Left ventricle myocardium superior (tissue), 1 donor: ENCODE data around the gene CFAP65. TPM values are rescaled to one million over a fixed set of nuclear protein-coding genes. Genes with fewer than 3 reads are reported as not detected.

Source experiments
- ATAC-seq: fragments of 200-7000 bp; cut with Tn5 transposase; one replicate; pipeline ENCODE4 v1.9.1; 2020; ENCODE audit warnings: mild to moderate bottlenecking, moderate library complexity
- DNase-seq: peaks from one replicate; pipeline ENCODE4 v3.0.0-alpha.2; 2020
- intact Hi-C: fragments of 100-400 bp; cut with micrococcal nuclease; formaldehyde crosslinking; loops from one replicate; pipeline ENCODE4 v1.11.0; 2022
- total RNA-seq: library from RNA; stranded (reverse); fragmentation: NEBNext Ultra II Directional; extraction: Animal tissue kit (Norgen Biotek cat#: 25700); gene quantifications from one replicate; pipeline ENCODE4 v1.2.1, GENCODE V29; 2021
- donor health status: DM: no; HTN: yes; CAD: no; lungs with severe emphysema.

Gene CFAP65
- total RNA-seq, 1 donor from 2014 or later: not detected

DNA sequence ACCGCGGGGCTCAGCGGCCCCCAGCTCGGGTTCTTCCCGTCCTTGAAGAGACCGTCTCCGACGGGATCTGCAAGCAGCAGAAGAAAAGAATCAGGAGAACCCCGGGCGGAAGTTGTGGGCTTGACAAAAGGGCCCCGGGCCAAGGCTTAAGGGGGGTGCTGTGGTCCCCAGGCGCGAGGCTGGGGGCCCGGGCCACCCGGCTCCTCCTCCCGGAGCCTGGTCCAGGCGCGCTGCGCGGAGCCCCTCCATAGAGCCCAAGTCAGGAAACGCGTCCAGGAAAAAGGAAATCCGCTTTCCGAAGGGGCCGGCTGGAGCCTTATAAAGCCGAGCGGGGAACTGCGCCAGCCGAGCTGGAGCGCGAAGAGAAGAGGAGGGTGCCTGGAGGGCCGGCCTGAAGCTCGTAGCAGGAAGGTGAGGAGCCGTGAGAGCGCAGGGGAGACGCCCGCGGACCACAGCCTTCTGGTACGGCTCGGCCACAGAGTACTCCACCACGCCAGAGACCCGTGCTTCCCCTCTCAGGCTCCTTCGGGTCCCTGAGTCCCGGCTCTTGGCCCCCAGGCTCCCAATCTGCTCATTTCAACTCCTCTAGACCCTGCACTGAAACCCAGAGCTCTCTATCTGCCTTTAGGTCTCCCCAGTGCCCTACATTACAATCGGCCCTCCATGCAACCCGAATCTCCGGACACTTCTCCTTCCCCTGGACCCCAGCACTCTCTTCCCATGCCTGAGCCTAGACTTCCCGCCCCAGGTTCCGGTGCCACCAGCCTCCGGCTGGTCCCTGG, 56.9 kb downstream of the CFAP65 start:
- ATAC-seq (peak; percentile 13), DNase-seq (peak; percentile 33)
- intact Hi-C loops: no loop called here

DNA sequence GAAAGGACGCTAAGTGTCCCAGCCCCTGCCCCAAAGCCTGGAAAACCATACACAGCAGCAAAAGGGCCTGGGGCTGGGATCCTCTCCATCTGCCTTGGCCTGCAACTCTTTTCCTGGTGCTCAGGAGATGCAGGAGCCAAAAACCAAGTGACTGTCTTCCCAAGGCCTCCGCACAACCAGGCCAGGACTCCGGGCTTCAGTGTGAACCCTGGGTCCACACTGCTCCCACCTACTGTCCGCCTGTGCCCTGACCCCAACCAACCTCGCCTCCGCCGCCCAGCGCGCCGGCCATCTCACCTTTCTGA, 57.4 kb downstream of the CFAP65 start:
- ATAC-seq (no peak), DNase-seq (no peak)
- intact Hi-C loops: no loop called here

DNA sequence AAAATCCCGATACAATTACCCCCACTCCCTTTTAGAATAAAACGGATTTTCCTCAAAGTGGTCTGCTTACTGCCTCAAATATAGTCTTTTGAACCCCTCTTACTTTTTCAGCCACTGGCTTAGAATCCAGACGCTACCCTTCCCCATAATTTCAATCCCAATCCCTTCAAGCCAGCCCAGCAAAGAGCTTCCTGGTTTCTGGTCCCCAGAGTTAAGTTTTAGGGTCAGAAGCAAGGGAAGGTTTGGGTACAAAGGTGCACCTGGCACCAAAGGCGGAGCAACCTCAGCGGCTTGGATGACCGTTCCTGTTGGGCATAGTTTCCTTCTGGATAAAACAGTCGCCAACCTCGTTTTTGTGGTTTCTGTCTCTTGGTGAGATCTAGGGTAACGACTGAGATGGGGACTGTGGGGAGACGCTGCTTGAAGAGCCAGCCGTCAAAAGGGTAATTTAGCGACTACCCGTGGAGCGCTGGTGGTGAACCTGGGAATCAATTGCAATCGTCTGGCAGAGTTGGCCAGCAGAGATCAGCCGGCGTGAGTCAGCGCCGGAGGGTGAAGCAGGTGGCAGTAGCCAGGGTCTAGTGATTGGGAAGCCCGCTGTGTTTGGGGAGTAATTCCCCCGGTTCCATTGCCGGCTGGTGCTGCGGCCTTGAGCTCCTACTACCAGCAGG, 57.9 kb downstream of the CFAP65 start:
- DNase-seq (no peak), ATAC-seq (no peak)
- intact Hi-C loops: no loop called here

DNA sequence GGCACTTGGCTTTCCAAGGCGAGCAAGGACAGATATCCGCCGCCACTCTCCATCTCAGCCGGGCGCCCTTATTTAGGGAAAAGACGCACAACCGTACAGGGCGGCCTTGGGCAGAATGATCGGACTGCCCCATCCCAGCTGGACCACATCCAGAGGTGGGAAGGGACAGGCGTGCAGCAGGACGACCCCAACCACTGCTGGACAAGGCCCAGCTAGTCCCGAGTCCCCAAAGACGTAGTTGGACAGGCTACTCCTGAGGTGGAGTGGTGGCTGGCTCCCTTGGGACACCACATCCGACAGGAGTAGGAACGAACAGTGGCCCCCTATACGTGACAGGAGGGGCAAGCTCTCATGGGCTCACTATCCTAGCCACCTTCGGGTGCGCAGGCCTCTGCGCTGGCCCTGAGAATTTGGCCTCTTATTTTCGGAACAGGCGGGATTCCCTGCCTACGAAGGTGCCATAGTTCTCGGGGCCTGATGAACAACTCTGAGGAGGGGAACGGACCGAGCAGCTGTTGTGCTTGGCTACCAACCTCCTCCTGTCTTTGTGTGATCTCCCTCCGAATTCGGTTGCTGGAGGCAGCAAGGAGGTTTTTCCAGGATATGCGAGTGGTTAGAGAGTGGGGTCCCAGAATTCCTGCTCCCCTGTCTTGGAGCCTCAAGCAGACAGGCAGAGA, 58.6 kb downstream of the CFAP65 start:
- ATAC-seq (no peak), DNase-seq (no peak)
- intact Hi-C loops: no loop called here

DNA sequence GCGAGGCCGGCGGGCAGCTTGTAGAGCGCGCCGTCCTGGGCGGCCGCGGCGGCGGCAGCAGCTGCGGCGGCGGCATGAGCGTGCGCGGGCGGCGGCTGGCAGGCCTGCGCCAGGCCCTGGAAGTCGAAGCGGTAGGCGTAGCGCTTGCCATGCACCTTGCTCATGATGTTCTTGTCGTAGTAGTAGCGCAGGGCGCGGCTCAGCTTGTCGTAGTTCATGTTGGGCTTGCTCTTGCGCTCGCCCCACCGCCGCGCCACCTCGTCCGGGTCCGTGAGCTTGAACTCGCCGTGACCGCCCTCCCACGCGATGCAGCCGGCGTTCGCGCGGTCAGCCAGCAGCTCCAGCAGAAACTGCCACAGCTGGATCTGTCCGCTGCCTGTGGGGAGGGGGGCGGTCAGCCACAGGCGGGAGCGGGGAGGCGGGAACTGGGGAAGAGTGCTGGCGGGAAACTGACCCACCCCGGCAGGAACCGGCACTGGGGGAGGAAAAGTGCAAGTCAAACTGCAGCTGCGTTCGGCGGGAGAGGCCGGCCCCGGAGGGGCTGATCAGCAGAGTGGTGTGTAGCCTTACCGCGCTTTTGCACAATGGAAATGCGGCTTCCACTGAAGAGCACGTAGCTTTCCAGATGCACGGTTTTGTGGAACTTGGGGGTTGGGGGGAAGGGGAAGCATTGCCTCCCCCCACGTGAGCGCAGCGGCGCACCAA, 59.3 kb downstream of the CFAP65 start:
- intact Hi-C loops: no loop called here
- peak; percentile 21 for ATAC-seq
- DNase-seq: peak; percentile 49

DNA sequence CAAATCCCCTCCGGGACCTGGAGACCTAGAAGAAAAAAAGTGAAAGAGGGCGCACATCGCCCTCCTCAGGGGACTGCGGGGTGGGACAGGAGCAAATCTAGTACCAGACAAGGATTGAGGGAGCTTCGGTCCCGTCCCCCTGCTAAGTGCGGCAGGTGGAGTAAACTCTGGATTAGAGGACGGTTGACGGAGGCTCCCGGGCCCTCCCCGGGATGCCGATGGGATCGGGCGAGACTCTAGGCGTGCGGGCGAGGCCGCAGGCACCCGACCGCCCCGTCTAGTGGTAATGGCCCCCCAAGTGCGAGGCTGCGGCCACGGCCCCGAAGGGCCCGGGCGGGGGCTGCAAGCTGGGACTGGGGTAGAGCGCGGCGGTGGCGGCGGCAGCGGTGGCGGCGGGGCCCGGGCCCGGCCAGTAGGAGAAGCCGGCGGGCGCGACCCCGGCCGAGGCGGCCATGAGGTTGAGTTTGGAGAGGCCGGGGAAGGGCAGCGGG, 59.9 kb downstream of the CFAP65 start:
- ATAC-seq: no peak
- no peak for DNase-seq
- intact Hi-C loops: no loop called here

DNA sequence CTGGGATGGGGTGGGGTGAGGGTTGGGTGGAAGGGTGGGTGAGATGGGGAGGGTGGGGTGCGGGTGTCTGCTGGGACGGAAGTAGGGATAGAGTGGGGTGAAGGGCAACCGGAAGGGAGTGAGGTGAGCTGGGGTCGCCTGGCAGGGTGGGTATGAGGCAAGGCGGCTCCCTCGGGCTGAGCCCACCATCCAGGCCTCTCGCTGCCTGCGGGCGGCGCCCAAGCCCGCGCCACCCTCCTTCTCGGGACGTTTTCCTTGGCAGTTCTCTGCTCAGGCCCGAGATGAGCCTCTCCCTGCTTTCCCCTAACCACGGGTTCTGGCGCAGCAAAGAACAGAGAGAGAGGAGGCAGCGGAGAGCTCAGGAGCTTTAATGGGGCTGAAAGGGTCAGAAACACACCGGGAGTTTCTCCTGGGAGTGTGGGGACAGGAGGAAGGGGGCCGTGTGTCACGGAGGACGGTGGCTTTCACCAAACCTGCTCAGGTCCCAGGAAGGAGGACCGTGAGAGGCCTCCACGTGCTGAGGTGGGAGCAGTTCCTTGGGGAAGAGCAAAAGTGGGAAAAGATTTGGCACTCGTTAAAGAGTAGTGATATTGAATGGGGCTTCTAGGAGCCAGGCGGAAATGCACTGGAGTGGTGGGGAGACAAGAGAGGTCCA, 60.5 kb downstream of the CFAP65 start:
- DNase-seq (no peak), ATAC-seq (no peak)
- intact Hi-C loops: no loop called here

DNA sequence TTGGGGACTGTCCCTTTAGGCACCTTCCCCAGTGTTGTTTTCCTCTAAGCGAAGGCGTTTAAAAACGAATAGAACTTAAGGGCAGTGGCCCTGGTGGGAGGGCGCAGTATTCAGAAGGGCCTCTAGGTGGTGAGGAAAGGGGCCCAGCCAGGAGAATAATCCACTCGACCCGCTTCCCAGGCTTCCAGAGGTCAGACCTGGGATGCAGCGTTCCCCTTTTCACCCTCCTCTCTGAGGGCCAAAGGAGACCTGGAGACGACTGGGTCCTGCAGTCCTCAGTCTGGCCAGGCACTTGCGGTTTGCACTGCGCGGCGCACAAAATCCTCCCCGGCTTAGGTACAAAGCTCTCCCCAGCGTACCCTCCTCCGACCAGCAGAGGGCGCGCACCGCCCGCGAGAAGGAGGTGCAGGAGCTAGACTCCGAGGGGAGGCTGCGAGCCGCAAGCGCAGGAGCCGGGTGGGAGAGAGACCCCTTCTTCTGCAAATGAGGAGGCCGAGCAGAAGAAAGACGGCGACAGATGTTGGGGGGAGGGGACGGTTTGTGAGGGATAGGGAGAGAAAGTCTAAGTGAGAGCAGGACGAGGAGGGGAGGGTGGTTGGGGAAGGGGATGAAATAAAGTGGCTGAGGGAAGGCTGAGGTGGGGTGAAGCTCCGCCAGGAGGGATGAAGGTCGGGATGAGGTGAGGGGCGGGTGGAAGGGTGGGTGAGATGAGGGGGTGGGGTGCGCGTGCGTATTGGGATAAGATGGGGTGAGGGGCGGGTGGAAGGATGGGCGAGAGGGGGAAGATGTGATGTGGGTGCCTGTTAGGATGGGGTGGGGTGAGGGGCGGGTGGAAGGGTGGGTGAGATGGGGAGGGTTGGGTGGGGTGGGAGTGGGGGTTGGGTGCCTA, 61.2 kb downstream of the CFAP65 start:
- peak; percentile 91 for ATAC-seq
- peak; percentile 88 for DNase-seq
- intact Hi-C loops: no loop called here

DNA sequence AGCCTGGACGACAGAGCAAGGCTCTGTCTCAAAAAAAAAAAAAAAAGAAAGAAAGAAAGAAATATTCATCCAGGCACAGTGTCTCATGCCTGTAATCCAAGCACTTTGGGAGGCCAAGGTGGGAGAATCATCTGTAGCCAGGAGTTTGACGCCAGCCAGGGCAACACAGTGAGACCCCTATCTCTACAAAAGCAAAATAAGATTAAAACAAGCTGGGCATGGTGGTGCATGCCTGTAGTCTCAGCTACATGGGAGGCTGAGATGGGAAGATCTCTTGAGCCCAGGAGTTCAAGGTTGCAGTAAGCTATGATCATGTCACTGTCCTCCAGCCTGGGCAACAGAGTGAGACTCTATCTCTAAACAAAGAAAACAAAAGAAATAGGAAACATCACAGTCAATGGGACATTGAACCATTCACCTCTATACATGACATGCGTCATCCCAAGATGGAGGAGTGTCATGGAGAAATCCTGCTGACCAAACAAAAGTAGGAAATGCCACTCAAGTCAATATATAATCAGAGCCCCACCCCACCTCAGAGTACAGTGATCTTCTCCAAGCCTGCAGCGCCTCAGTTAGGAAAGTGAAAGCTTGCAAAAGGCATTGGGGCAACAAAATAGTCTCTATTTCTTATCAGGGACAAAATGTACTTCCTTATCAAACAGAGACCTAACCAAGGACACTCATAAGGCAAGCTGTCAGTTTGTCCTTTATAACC, 66.1 kb downstream of the CFAP65 start:
- intact Hi-C loops: no loop called here
- ATAC-seq: no peak
- no peak for DNase-seq

DNA sequence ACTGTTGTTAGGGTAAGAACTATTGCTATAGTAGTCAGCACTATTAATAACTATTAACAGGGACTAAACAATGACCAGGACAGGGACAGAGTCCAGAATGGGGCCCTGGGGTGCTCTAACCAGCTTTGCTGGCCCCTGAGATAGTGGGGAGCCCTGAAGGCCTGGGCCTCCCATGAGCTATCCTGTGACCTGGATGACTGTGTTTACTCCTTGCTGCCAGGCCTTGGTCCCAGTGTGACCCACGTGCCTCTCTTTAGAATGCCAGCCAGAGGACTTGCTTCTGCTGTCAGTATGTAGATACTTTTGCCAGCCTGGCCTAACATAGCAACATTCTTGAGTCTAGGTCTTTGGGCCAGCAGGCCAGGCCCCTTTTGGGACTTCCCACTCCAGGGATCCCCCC, 70.4 kb downstream of the CFAP65 start:
- intact Hi-C loops: no loop called here
- peak; percentile 79 for ATAC-seq

DNA sequence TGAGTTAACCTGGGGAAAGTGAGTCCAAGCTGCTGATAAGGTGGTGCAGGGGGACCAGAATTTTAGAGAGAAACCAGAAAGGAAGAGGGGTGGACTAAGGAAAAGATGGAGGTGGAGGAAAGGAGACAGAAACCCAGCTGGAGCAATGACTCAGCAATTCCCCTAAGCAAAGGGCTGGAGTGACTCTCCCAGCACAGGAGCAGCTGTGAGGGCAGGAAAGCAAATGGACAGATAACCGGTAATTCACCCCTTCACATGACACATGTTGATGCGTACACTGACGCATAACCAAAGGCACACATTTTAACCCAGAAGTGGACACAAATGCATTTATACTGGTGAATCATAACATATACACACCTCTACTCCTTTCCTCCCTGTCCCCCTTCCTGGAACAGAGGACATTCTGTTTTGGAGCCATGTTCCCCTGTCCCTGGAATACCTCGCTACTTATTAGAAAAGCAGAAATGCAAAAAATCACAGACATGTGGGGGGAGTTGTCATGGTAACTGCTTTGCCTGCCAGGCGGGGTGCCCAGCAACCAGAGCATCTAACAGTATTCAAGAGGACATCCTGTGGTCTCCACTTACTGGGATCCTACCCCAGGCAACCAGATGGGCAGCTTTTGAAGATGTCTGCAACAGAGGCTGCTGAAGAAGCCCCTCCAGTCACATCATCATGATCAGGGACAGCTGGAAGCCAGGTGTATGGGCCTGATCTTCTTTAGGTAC, 77.1 kb downstream of the CFAP65 start:
- ATAC-seq (no peak), DNase-seq (no peak)

More for the DNA sequence above, 70.4 kb downstream of the CFAP65 start:
- DNase-seq: no peak

DNA sequence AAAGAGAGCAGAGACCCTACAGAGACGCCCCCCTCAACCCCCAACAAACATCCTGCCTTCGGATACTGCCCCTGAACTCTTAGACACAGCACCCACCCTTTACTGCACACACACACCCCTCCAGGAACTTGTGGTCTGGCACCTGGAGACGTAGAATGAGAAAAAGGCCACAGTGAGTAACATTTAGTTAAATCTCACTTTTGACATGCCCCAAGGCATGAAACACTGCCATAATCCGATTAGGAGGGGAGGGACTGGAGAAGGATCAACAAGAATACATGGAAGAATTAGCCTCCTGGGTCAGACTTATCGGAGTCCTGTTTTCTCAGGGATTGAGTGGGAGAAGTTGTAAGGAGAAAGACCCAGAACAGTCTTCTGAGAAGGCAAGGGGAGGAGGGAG, 77.7 kb downstream of the CFAP65 start:
- DNase-seq (no peak), ATAC-seq (no peak)
- intact Hi-C loops: no loop called here

More for the DNA sequence above, 77.1 kb downstream of the CFAP65 start:
- intact Hi-C loops: no loop called here

DNA sequence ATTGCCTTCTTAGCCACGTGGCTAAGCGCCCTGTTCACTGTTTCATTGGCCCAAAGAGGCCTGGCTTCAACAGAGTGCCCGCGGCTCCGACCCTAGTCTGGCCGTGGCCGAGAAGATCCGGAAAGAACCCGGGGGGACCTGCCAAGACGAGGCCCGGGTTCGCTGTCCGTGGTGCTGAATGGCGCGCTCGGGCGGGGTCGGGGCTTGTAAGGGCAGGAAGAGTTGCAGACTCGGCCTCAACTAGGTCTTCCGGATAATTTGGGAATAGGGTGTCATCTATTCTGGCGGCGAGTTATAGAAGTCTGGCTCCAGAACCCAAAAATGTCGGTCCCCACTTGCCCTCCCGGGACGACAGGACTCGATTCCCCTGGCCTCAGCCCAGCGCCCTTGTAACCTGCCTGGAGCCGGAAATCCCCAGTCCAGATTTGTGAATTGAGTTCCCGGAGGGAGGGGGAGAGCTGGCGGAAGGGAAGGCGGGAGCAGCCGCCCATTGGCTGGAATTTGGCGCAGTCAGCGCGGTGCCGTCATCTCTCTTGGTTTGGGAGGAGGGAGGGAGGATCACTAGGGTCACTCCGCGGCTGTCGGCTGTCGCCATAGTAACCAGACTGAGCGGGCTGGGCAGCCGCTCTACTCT, 78.3 kb downstream of the CFAP65 start:
- peak; percentile 79 for DNase-seq
- intact Hi-C loops: no loop called here
- peak; percentile 64 for ATAC-seq

DNA sequence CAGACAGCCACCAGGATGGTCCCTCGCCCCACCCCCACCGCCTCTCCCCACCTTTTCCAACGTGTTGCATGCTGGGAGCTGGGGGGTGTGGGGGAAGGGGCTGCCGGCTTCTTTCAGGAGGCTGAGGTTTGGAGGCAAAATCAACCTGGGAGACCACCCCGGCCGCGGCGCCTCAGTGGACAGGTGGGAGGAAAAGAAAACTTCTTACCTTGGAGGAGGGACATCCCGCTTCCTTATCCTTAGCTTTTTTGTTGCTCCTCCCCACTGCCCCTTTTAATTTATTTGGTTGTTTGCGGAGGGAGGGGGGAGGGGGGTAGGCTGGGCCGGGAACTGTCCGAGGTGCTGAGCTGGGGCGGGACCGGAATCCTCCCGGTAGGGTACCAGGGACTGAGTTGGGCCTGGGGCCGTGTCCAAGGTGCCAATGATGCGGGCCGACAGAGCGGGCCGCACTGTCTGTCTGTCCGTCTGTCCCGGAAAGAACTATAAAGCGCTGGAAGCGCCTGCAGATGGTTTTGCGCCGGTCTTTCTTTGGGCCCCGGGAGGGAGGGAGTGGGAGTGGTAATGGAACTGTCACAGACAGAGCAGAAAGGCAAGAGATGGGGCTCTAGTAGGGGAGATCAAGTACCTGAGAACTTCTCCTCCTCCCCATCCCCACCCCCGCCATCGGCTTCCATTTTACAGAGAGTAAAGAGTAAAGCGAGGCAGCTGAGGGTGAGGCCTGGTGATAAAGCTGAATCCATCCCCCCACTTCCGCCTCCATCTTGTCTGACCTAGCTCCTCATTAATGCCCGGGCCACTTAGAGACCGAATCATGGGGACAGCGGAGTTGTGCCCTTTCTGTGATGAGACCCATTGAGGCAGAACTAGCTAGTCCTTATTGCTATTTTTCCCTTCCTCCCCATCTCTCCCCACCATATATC, 79.4 kb downstream of the CFAP65 start:
- DNase-seq: no peak

DNA sequence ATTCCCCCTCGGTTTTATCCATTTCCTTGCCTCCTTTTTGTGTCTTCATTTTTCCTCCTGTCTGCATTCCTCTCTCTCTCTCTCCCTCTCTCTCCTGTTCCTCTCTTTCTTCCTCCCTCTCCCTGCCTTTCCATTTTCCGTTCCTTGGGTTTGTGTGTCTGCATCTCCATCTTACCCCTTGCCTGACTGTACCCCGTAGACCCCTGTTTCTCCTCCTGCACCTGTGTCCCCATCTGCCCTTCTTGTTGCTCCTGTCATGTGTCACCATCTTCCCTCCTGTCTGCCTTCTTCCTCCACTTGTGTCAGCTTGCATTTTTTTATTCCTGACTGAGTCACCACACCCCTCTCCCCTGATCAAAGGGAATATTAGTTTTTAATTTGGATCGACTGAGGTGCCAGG, 80.1 kb downstream of the CFAP65 start:
- no peak for DNase-seq
- intact Hi-C loops: no loop called here
- no peak for ATAC-seq

More for the DNA sequence above, 79.4 kb downstream of the CFAP65 start:
- no peak for ATAC-seq
- intact Hi-C loops: no loop called here
